ENCODE measurements around the gene BCL11A.
A peak's percentile ranks its signal among the peaks of the same experiment; 100 is the strongest.

BCL11A gene

DNA sequence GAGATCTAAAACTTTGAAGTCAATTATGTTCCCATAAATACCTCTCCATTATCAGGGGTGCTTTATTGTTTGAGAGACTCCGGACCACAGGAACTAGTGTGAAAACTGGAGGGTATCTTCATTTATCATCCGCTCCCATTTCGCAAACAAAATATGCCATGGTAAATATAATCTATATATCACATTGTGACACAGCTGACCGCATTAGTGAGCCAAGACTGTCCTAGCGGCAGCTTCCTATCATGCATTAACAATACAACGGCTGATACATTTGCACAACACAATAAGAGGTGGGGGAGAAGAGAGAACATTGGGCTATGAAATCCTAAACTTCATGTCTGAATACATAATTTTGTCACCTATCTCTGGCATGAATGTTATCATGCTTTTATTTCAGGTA, 29.5 kb downstream of the BCL11A start:
- DNase-seq: no peak

DNA sequence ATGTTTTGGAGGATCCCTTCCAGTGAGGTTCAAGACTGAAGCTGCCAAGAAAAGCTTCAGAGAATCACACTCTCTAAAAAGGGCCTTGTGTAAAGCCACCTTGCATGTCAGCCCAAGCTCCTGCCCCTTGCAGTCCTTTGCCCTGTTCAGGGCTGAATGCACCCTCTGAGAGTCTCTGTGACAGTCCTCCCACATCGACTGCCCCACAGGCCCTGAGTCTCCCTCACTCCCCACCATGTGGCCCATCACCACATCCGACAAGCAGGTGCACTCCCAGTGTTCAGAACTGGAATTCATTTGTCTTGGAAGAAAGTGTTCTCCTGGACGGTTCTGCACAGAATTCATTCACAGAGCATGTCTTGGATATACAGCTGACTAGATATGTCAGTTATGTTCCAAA, 31.0 kb downstream of the BCL11A start:
- no peak for DNase-seq

DNA sequence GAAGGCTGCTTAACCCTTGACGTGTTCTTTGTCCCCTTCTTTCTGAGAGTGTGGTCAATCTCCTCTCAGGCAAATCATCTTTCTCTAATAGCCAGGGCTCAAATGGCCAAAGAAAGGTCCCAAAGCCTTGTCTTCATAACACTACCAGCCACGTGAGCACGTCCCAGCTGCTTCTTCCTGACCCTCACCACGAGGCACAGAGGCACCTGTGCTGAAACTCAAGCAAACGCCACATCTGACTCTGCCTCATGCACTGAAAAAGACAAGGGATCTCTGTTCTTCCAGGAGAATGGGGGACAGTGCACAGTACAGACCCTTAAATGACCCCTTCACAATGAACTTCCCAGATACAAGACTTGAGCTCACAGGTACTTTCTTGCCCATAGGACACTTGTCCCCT, 31.8 kb downstream of the BCL11A start:
- DNase-seq: no peak

DNA sequence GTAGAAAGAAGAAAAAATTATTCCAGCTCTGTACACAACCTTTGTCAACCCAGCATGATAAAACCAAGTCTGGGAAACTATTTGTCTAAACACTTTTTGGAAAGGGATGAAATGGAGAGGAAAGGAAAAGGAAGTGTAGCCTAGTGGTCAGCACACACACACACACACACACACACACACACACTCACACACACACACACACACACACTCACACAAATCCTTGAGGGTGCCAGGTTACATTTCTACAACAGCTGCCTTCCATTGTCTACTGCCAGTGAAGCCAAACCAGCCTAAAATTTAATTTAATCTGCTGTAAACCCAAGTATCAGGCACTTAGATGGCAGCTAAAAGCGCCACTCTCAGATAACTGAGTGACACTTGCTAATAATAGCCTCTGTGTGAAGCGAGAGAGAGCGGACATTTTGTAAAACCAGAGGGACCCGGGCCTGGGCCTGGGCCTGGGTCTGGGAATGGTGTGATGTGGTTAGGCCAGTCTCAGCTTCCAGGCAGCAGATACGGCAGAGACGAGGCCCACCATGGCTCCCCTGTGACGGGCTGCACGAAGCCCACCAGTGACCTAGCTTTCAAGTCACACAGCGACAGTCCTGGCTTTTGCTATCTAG, 32.4 kb downstream of the BCL11A start:
- DNase-seq: no peak

DNA sequence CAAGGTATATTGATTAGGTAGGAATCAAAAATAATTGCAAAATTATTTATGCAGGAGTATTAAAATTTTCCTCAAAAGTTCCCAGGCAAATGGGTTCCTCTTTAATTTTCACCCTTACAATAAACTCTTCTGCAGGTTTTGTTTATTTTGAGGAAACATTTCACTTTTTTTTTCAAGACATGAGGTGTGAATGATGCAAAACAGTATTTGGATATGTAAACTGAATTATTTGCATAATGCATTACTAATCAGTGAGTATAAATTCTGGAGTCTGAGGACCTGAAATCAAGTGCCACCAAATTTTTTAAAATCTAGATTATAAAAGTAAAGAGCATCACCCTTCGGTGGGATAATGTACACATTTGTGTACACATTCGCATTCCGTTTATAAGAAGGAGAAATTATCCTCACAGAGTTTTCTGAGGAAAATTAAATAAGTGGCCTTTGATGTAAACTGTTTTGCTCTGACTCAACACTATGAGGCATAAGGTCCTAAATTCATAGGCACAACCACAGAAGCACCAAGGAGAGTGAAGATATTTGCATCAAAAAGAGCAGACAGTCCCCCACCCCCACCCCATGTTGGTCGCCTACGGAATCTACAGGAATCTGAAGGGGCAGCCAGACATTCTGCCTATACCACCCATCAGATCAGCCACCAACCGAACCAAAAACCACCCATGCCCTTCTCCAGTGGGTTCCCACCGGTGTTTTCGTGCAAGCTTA, 33.1 kb downstream of the BCL11A start:
- DNase-seq: no peak

DNA sequence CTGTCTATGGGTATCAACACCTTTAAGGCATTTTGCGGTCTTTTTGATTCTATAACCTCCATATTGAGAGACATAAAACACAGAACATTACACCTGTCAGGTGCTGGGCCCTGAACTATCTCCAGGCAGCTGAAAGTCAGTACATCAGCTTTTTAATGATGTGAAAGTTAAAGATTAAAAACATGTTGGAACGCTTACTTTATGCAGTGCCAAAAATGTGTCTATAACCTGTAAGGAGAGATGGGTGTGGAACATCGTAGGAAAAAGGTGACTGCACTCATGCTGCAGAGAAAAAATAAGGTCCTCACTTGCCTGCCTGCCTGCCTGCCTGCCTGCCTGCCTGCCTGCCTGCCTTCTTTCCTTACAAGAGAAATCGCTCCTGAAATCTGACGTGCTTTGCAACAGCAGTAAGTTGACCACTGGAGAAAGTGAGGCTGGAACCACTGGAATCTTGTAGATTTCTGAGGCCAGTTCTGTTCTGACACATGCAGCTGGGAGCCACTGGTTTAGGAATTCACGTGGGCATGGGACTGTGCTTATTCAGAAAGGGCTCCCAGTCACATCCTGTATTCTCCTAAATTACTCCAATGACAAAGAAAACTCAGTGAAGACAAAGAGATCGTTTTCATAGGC, 34.1 kb downstream of the BCL11A start:
- DNase-seq: no peak

DNA sequence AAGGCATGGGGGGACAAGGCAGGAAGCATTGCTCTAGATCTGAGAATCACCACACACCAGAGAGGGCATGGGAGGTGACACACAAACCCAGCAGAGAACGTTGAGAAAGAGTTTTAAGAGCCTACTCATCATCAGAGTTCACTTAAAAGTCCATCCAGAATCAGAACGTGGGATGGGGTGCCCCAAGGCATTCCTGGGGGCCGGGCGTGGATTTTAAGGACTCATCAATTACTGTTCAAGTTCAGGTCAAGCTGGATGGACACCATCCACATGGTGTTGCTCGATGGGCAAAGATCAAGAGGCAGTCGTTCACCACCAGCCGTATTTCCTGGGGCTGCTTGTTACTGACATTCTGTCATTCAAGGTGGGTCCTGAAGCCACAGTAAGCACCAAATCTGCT, 34.9 kb downstream of the BCL11A start:
- DNase-seq: no peak

DNA sequence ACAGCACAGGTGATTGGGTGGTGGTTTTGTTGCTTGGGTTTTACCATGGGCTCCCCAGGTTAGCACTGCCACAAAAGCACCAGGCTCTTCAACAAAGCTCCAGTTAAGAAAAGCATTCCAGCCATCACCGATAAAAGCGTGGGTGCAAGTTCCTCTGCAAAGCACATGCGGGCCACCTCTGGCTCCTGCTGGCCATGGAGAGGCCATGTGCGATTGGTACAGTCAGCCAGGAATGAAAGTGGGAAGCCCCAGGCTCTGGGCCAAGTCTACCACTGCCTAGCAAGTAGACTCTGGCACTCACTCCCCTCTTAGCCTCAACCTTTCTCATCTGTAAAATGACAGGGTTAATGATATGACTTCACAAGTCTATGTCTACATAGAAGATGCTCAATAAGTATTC, 36.0 kb downstream of the BCL11A start:
- DNase-seq: no peak

DNA sequence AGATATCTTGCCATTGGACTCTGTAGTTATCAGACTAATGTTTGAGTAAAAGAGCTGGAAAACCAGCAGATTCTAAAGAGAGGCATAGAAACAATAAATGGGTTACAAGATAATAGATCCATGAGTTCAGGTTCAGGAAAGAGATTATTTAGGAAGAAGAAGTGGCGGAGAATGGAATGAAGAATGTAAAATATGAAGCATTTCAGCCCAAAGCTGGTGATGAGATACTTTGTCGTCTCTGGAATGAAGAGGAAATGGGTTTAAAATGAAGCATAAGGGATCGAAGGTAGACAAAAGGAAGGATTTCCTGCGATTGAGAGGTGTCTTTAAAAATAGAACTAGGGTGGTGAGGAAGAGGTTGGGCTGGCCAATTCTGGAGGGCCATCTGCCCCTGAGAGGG, 36.6 kb downstream of the BCL11A start:
- no peak for DNase-seq

DNA sequence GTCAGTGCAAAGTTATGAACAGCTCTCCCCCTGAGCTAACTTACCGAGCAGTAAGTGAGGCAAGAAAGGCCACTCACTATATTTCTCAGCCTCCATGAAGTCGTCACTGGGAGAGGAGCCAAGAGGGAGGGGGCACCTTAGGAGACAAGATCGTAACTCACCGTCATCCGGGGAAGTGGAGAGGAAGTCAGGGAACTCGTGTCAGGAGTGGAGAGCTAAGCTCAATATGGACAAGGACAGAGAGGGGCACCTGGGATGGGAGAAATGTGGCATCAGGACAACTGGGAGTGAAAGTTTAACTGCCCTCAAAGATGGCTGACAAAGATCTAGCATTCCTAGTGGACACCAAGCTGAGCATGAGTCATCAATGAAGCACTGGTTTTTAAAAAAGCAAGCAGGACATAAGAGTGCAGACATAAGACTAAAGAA, 37.1 kb downstream of the BCL11A start:
- no peak for DNase-seq

DNA sequence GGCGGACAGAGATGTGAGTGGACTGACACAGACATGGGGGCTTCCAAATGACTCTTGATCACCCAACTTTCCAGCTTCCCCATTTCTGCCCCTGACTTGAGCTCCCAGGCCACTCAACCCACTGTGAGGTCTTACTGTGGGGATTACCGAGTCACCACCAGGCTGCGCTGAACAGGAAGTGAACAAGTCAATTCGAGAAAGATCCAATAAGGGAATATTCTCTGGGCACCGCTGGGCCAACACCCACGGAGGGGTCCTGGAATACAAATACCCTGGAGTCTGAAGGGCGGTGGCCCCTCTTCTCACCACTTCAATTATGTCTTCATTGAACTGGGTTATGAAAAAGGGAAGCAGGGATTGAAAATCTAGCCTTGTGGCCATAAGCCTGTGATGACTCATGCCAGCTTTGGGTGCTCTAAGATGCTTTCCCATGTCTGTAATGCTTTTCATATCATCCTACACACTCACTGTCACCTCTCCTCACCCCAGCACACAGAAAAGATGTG, 37.7 kb downstream of the BCL11A start:
- no peak for DNase-seq

DNA sequence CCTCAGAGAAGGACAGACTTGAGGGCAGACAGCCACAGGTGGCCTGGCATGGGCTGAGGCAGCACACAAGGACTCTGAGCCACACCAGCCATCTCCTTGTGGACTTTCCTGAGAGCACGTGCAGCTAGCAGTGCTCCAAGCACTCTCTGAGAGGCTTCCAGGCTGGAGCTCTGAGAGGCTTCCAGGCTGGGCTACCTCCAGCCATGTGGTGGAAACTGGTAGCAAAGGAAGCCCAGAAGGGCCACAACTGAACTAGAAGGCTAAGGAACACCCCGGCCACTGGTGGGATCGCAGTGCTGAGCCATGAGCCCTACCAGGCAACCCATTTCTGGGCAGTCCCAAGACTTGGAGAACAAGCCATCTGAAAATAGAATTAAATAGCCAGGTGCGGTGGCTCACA, 39.5 kb downstream of the BCL11A start:
- DNase-seq: no peak

DNA sequence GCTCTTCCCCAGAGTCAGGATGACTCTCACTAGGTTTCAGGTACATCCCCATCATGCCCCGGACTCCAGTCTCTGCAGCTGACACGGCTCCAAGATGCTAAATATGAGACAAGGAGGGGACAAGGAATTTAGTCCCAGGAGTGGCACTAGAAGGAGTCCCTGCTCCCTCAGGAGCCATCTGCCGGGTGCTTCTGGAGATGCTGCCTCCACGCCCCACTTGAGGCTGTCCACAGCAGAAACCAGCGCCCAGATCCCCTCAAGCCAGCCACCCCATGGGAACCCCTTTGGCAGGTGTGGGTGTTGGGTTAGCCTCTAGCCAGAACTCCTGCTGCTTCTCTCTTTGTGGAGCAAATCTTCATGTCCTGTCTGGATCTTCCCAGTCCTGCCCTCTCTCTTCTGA, 40.3 kb downstream of the BCL11A start:
- no peak for DNase-seq

DNA sequence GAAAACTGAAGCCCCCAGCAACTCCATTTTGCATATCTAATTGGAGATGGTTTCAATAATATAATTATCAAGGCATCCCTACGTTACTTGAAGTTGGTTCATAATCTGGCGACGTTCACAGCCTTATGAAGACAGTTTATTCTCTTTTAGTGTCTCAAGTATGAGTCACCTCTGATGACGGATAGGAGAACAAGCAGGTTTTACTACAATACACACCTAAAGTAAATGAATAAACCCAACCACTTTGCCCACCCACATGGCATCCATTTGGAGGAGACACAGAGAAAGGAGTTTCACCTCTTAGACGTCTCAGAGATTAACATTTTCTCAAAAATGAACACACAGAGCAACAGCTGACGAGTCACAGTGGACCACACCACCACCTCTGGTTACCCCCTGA, 40.8 kb downstream of the BCL11A start:
- DNase-seq: no peak

DNA sequence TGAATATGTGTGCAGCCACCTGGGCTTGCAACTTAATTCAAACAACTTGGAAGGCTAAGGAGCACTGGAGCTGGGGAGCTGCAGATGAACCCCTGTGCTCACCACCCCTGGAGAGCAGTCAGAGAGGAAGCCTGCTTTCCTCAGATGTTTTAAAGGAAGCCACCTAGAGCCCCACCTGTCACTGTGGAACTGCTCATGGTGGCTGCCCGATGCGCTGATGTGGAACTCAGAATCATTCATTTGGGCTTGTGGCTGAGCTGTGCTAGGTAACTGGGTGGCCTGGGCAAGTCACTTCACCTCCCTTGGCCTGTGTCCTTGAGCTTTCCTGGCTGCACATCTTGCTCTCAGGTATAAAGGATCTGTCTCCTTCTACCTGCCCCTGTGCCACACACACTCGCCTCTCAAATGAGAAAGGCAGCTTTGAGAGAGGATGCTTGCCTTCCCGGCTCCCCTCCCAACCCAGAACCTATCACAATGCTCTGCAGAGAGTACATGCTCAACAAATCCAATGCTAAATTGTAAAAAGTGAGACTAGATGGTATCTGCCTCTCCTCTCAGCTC, 41.3 kb downstream of the BCL11A start:
- DNase-seq: no peak

DNA sequence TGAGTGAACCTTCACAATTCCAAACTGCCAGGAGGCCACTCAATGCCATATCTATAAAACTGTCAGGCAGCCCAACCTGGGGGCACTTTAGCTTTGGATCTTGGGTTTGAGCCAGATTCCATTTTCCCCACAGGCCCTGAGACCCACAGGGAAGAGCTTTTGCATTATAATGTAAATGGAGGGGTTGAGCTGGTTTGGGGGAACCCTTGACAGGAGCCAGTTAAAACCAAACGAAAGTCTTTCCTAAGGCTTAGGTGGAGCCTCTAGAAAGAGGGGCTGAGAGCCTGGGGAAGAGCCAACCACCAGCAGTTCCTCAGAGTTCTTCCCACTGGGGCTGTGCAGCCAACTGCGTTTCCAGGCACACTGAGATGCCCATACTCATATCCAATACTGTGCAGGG, 42.7 kb downstream of the BCL11A start:
- no peak for DNase-seq

DNA sequence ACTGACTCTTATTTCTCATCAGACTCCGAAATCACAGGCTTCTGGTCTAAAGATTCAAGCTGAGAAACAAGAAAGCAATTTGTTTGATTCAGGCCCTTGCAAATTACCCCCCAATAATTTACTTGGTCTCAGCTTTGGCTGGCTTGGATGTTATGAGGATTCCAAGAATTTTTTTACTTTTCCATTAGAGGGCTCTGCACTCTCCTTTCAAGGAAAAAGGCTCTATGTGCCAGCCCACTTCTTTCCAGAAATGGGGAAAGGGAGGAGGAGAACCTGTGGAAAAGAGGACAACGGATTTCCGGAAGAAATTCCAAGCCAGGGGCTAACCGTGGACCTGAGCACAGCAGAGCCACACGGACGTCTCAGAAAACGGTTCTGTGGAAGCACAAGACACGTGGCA, 44.4 kb downstream of the BCL11A start:
- no peak for DNase-seq

DNA sequence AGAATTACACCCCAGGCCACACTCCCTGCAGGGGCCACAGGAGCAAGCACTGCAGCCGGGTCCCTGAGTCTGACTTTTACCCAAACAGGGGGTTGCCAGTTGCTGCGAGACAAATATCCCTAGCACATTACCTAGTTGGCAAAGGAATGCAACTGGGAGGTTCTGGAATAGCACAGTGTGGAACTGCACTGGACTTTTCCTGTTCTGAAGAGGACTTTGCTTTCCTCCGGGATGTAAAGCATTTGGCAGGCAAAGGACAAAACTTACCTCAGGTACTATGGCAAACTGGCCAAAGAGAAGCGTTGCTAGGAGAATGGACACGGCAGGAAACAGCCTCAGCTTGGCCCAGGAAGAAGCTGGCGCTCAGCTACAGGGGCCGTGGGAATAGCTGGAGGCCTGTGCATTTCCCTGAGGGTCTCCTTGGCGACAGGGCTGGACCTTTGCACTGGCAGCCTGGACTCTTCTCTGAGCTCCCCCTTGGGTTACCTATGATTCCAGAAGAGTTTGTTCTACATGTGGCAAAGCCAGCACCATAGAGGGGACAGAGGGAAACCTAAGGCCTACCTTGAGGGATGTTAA, 45.0 kb downstream of the BCL11A start:
- DNase-seq: no peak

DNA sequence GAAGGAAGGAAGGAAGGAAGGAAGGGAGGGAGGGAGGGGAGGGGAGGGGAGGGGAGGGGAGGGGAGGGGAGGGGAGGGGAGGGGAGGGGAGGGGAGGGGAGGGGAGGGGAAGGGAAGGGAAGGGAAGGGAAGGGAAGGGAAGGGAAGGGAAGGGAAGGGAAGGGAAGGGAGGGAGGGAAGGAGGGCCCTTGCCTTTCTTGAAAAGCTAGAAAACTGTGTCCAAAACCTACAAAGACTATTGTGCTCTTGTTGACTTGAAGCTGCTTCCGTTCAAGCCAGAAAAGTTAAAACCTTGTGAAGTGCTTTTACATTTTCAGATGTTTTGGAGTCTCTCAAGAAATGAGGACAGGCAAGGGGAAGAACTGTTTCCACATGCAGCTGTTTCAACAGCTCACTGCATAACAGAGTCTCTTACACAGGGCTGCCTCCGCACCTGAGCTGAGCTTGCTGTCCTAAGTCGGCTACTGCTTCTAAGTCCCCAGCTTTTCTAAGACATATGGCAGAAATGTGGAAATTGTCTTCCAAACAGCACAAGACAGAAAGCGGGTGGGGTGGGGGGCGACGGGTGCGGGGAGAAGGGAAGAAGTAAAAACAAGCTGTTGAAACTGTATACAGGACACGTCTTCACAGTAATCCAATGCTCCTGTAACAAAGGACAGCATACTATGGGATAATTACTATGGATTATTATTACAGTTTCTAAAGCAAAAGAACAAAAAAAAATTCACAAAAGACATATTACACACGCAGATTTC, 46.1 kb downstream of the BCL11A start:
- no peak for DNase-seq

DNA sequence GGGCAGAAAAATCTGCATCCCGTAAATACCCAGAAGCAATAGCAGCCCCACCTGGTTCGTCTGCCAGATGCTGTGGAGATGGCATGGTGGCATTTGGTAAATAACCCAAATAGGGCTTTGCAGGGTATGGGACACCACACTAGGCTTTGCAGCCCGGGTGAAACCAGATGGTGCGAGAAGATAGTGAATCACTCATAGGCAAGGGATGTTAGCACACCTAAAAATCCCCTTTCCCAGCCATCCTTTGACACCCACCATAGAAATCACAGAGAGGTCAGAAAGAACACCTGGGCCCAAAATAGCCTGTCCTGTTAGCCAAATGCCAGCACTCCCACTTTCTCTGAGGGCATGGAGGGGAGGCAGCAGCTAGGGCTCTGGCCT, 47.6 kb downstream of the BCL11A start:
- no peak for DNase-seq

DNA sequence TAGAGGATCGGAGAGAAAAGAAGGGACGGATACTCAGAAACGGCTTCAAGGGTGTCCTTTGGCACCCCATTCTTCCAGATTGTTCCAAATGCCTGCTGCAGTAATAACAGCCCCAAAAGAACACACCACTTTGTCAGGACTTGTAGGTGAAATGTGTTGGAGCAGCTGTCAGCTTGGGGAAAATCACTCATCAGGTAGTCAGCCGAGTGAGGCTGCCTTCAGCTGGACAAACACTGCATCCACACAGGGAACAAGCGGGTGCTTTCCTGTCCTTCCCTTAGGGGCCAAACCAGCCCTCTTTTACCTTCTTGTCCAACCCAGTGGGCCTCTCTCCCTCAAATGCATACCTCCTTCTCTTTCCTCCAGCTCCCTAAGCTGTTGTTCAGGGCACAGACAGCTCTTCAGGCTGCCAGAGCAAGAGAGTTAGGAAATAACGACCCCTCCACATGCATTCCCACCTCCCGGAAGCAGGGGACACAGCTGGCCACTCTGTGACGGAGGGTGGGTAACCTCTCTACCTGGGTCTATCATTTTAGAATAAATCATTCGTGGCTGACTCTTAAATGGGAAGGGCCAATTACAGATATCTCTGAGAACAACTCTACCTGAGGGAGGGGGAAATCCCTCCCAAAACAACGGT, 48.1 kb downstream of the BCL11A start:
- peak; percentile 38 for DNase-seq

DNA sequence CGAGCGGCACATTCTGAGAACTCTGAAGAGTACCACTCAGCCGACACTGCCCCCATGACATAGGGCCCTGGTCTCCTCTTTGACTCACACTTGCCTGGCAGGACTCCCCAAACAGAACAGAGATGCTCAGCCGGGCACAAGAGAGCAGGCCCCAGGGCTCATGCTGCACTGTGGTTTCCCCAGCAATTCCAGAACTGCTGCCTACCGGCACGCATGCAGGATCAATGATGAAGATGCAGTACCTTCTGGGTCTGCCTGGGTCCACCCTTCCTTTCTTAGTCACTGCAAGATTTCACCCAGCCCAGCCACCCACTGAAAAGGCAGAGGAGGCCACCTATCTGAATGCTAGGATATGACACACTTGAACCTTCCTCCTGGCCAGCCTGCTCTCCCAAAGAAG, 49.4 kb downstream of the BCL11A start:
- no peak for DNase-seq
